Endothelial cell of umbilical vein (primary cell): Measurements from ENCODE around the gene PPEF2. TPM values are rescaled to one million over a fixed set of nuclear protein-coding genes. Genes with fewer than 3 reads are reported as not detected.

ENCODE experiments used
- BruUV-seq: library from RNA; stranded (reverse); fragments of 400-500 nt; replicated peaks from 2 replicates; lab custom pipeline; 2021; lab: Mats Ljungman, UMichigan
- CTCF ChIA-PET: fragments of 300-600, 350-600 bp; sonication (Branson Sonifier 250); formaldehyde crosslinking; loops from one replicate; lab custom pipeline; 2021; ENCODE audit warnings: antibody characterized with exemption, inconsistent platforms; lab: Charles Lee
- POLR2A ChIA-PET: fragments of 300-600, 350-600 bp; sonication (Branson Sonifier 250); formaldehyde crosslinking; loops from one replicate; lab custom pipeline; 2021; ENCODE audit warnings: antibody characterized with exemption, inconsistent platforms; lab: Charles Lee
- DNase-seq: peaks from one replicate; pipeline ENCODE4 v3.0.0-alpha.2; 2011; ENCODE audit warnings: low read depth, low spot score
- FAIRE-seq: peaks from 2 replicates; lab custom pipeline; 2011; peaks lifted over from hg19 to GRCh38; lab: Jason Lieb, UNC
- H2AFZ ChIP-seq: 2 replicates; pipeline ENCODE4 v1.6.0; 2012; ENCODE audit warnings: low read depth, low read length, control low read depth, inconsistent platforms
- H3K27ac ChIP-seq: 2 replicates; pipeline ENCODE4 v1.5.1; 2011; ENCODE audit warnings: low read depth, mild to moderate bottlenecking, control low read depth, low read length, moderate library complexity; ENCODE audit not compliant: insufficient read depth
- H3K27me3 ChIP-seq, 2 experiments: 2 replicates each; pipeline versions ENCODE4 v1.6.0 to v1.6.1; 2011; ENCODE audit warnings: low read length in 2 of 2, mixed read lengths in 1 of 2; ENCODE audit not compliant: control insufficient read depth in 2 of 2, insufficient read depth in 2 of 2
- H3K36me3 ChIP-seq, 2 experiments: 2 replicates in 1 of 2; 3 replicates in 1 of 2; pipeline ENCODE4 v1.5.1; 2011; ENCODE audit warnings: low read length in 2 of 2, mild to moderate bottlenecking in 1 of 2, moderate library complexity in 1 of 2; ENCODE audit not compliant: control insufficient read depth in 2 of 2, insufficient read depth in 2 of 2; ENCODE audit errors: extremely low read depth in 1 of 2
- H3K4me1 ChIP-seq: 3 replicates; pipeline ENCODE4 v1.5.1; 2011; ENCODE audit warnings: mild to moderate bottlenecking, low read length; ENCODE audit not compliant: control insufficient read depth, insufficient read depth; ENCODE audit errors: extremely low read depth
- H3K4me2 ChIP-seq: 2 replicates; pipeline ENCODE4 v1.6.1; 2011; ENCODE audit warnings: low read length, control low read depth, mixed read lengths; ENCODE audit not compliant: insufficient read depth
- H3K4me3 ChIP-seq, 3 experiments: fragments of 200-600 bp in 1 of 3; sonication (generic), shearing (Covaris generic) in 1 of 3; replicated peaks in 1 of 3; 2 replicates each; pipeline ENCODE4 v1.5.1; 2011 to 2016; ENCODE audit warnings: control low read depth in 3 of 3, low read length in 3 of 3, mild to moderate bottlenecking in 2 of 3, inconsistent platforms in 1 of 3, low read depth in 1 of 3, moderate library complexity in 1 of 3; ENCODE audit not compliant: insufficient read depth in 1 of 3
- H3K79me2 ChIP-seq: 2 replicates; pipeline ENCODE4 v1.6.0; 2012; ENCODE audit warnings: low read length, inconsistent platforms; ENCODE audit not compliant: control insufficient read depth, insufficient read depth
- H3K9ac ChIP-seq: replicated peaks from 2 replicates; pipeline ENCODE3; 2011; ENCODE audit warnings: low read length, control low read depth; ENCODE audit not compliant: insufficient read depth; ENCODE audit errors: extremely low read depth
- H3K9me1 ChIP-seq: replicated peaks from 3 replicates; pipeline ENCODE4 v1.6.0; 2011; ENCODE audit warnings: mild to moderate bottlenecking, low read length; ENCODE audit not compliant: control insufficient read depth, insufficient read depth; ENCODE audit errors: extremely low read depth
- H3K9me3 ChIP-seq: replicated peaks from 2 replicates; pipeline ENCODE4 v1.5.1; 2012; ENCODE audit warnings: low read length, inconsistent platforms; ENCODE audit not compliant: control insufficient read depth, insufficient read depth
- H4K20me1 ChIP-seq: replicated peaks from 2 replicates; pipeline ENCODE3; 2011; ENCODE audit warnings: mild to moderate bottlenecking, low read length; ENCODE audit not compliant: control insufficient read depth, insufficient read depth; ENCODE audit errors: extremely low read depth
- CTCF ChIP-seq, 2 donors: IDR thresholded peaks; 1 replicate in 1 of 2; 2 replicates in 1 of 2; pipeline ENCODE4 v1.5.1; 2011; ENCODE audit warnings: low read length in 2 of 2, mild to moderate bottlenecking in 2 of 2, moderate library complexity in 2 of 2, control low read depth in 1 of 2, inconsistent platforms in 1 of 2, low read depth in 1 of 2; ENCODE audit not compliant: insufficient read depth in 1 of 2; ENCODE audit errors: extremely low read depth in 1 of 2
- GATA2 ChIP-seq: IDR thresholded peaks from 2 replicates; pipeline ENCODE4 v1.7.0; 2011; ENCODE audit warnings: low read depth, mild to moderate bottlenecking, moderate library complexity, mixed read lengths, low read length; ENCODE audit not compliant: insufficient read length, insufficient read depth
- JUN ChIP-seq: IDR thresholded peaks from 2 replicates; pipeline ENCODE4 v1.6.1; 2011; ENCODE audit warnings: borderline replicate concordance, low read depth; ENCODE audit not compliant: insufficient read length, insufficient read depth
- MAX ChIP-seq: IDR thresholded peaks from 2 replicates; pipeline ENCODE4 v1.6.1; 2011; ENCODE audit not compliant: insufficient read depth, insufficient read length
- POLR2AphosphoS5 ChIP-seq: IDR thresholded peaks from 2 replicates; pipeline ENCODE4 v1.6.1; 2012; ENCODE audit warnings: low read depth, mild to moderate bottlenecking, control low read depth, low read length, moderate library complexity; ENCODE audit not compliant: insufficient read depth
- dilution Hi-C: fragments of 300-500 bp; cut with MboI; formaldehyde crosslinking; loops from one replicate; pipeline ENCODE4 v1.15.0; 2019; ENCODE audit warnings: low sequenced_read_pairs; ENCODE audit not compliant: extremely low pct_ligation_motif_present
- intact Hi-C: fragments of 100-400 bp; cut with micrococcal nuclease; formaldehyde crosslinking; loops from one replicate; pipeline ENCODE4 v1.10.0; 2022
- polyA plus RNA-seq, 4 experiments: library from polyadenylated mRNA; depleted of rRNA in 3 of 4; stranded (reverse) in 3 of 4; unstranded in 1 of 4; fragments of >200 nt; gene quantifications; 2 replicates each; pipeline versions ENCODE4 v1.2.1 to v1.2.3, GENCODE V29; 2011 to 2012; ENCODE audit warnings: missing spikeins in 1 of 4
- total RNA-seq: library from RNA; stranded (reverse); gene quantifications from 2 replicates; pipeline ENCODE4 v1.2.3, GENCODE V29; 2021

PPEF2 gene
- total and polyA plus RNA-seq, 2 donors (not counting 3 experiments of a cell fraction or from before 2014, with no cell fraction given): 0.23 TPM; not detected in 1

- H3K27me3 ChIP-seq: peaks cover 0 to 2% of the 10 kb centered on the region in 2 experiments
- intact Hi-C loops: no loop called here
- H4K20me1 ChIP-seq: no peaks in the 10 kb centered on the region
- POLR2A ChIA-PET: no interaction called here
- no peak overlapping the region for H3K9ac ChIP-seq
- CTCF ChIA-PET: interaction anchor here (0.6 to 4.6 kb wide), 4 partner anchors 9 to 257 kb away, joined by 3 to 24 read pairs (median 4); no protein-coding TSS in a partner anchor
- H3K9me3 ChIP-seq: no peaks in the 10 kb centered on the region
- no peaks in the 10 kb centered on the region for H3K9me1 ChIP-seq
- TF ChIP-seq POLR2AphosphoS5 (no peak), GATA2 (no peak), MAX (no peak), JUN (no peak), CTCF (IDR thresholded peaks at IDR 0.05; ENCODE audit: extremely low read depth in 1 of 2, insufficient read depth in 1 of 2, low read depth in 1 of 2, low read length in 2 of 2) (no peak)
- no TSS peak for BruUV-seq
- H3K4me2 ChIP-seq: no peak overlapping the region
- H3K4me1 ChIP-seq: no peaks in the 10 kb centered on the region
- H3K79me2 ChIP-seq: no peaks in the 10 kb centered on the region
- H3K4me3 ChIP-seq: no peak overlapping the region
- no peak for DNase-seq
- no peak for FAIRE-seq
- no peak overlapping the region for H3K27ac ChIP-seq
- no peaks in the 10 kb centered on the region for H3K36me3 ChIP-seq
- no peak overlapping the region for H2AFZ ChIP-seq
- dilution Hi-C loops: no loop called here
These were observed 68.0 kb downstream of the PPEF2 start for GRCh38 chr4:75834095-75834771.
